HEK293 (cell line): ENCODE measurements around the gene TCTN1.

Source experiments
- CTCF ChIA-PET: fragments of 350-600 bp; formaldehyde crosslinking; extraction: SDS; loops from one replicate; lab custom pipeline; 2021; ENCODE audit warnings: antibody characterized with exemption; lab: Yijun Ruan, JAX
- POLR2A ChIA-PET: fragments of 300-600 bp; formaldehyde crosslinking; extraction: SDS; loops from one replicate; lab custom pipeline; 2020; ENCODE audit warnings: antibody characterized with exemption, inconsistent platforms; lab: Yijun Ruan, JAX
- H3K27ac ChIP-seq: fragments of 200-500 bp; sonication (Bioruptor generic); 2 replicates; pipeline ENCODE4 v1.5.1; 2014; ENCODE audit warnings: low read depth, low read length, control low read depth, inconsistent platforms; ENCODE audit errors: extremely low read depth
- H3K36me3 ChIP-seq, 2 experiments: fragments of 200-500 bp in 1 of 2; sonication (Bioruptor generic) in 1 of 2; 1 replicate in 1 of 2; 2 replicates in 1 of 2; pipeline ENCODE4 v1.5.1; 2014 to 2017; ENCODE audit warnings: inconsistent platforms in 2 of 2, low read length in 2 of 2; ENCODE audit not compliant: control insufficient read depth in 2 of 2, insufficient read depth in 1 of 2
- H3K4me1 ChIP-seq: fragments of 200-500 bp; sonication (Bioruptor generic); 2 replicates; pipeline ENCODE4 v1.5.1; 2014; ENCODE audit warnings: mild to moderate bottlenecking, low read length, inconsistent platforms; ENCODE audit not compliant: control insufficient read depth, insufficient read depth
- H3K4me3 ChIP-seq: 2 replicates; pipeline ENCODE4 v1.5.1; 2011; ENCODE audit warnings: low read depth, mild to moderate bottlenecking, control low read depth, low read length, moderate library complexity
- H3K9me3 ChIP-seq: fragments of 200-500 bp; sonication (Bioruptor generic); 2 replicates; pipeline ENCODE4 v1.5.1; 2014; ENCODE audit warnings: low read depth, low read length, inconsistent platforms; ENCODE audit not compliant: control insufficient read depth, insufficient read depth
- BCL11A ChIP-seq: fragments of 450-650 bp; formaldehyde crosslinking; IDR thresholded peaks from 2 replicates; pipeline ENCODE4 v1.5.1; 2016; ENCODE audit warnings: low read depth, missing biosample characterization, missing genetic modification characterization
- CTCF ChIP-seq: fragments of 450-650 bp; formaldehyde crosslinking; IDR thresholded peaks from 2 replicates; pipeline ENCODE4 v1.5.1; 2016; ENCODE audit warnings: missing biosample characterization, missing genetic modification characterization
- ELK4 ChIP-seq: IDR thresholded peaks from 2 replicates; pipeline ENCODE4 v1.6.1; 2011; ENCODE audit warnings: mild to moderate bottlenecking, low read depth, low read length, borderline replicate concordance
- OSR2 ChIP-seq: fragments of 450-650 bp; formaldehyde crosslinking; IDR thresholded peaks from 2 replicates; pipeline ENCODE4 v1.5.1; 2016; ENCODE audit warnings: missing biosample characterization, missing genetic modification characterization
- PRDM10 ChIP-seq: fragments of 450-650 bp; formaldehyde crosslinking; IDR thresholded peaks from 2 replicates; pipeline ENCODE4 v1.5.1; 2016; ENCODE audit warnings: missing biosample characterization, missing genetic modification characterization
- TRIM28 ChIP-seq: IDR thresholded peaks from 2 replicates; pipeline ENCODE4 v1.6.1; 2011; ENCODE audit warnings: low read length, control low read depth, borderline replicate concordance
- WT1 ChIP-seq: fragments of 450-650 bp; formaldehyde crosslinking; IDR thresholded peaks from 2 replicates; pipeline ENCODE4 v1.5.1; 2016; ENCODE audit warnings: missing biosample characterization, missing genetic modification characterization
- ZBTB21 ChIP-seq: fragments of 450-650 bp; formaldehyde crosslinking; IDR thresholded peaks from 2 replicates; pipeline ENCODE4 v1.5.1; 2017; ENCODE audit warnings: missing biosample characterization, missing genetic modification characterization
- ZNF146 ChIP-seq: fragments of 450-650 bp; formaldehyde crosslinking; IDR thresholded peaks from 2 replicates; pipeline ENCODE4 v1.5.1; 2016; ENCODE audit warnings: missing biosample characterization, missing genetic modification characterization
- ZNF221 ChIP-seq: fragments of 450-650 bp; formaldehyde crosslinking; IDR thresholded peaks from 2 replicates; pipeline ENCODE4 v1.5.1; 2017; ENCODE audit warnings: missing biosample characterization, missing genetic modification characterization, borderline replicate concordance
- ZNF335 ChIP-seq: fragments of 450-650 bp; formaldehyde crosslinking; conservative IDR thresholded peaks from 2 replicates; pipeline ENCODE4 v1.5.1; 2016; ENCODE audit warnings: missing biosample characterization, missing genetic modification characterization
- ZNF394 ChIP-seq: fragments of 450-650 bp; formaldehyde crosslinking; IDR thresholded peaks from 2 replicates; pipeline ENCODE4 v1.5.1; 2016; ENCODE audit warnings: missing biosample characterization, missing genetic modification characterization, mild to moderate bottlenecking, moderate library complexity, borderline replicate concordance
- ZNF449 ChIP-seq: fragments of 450-650 bp; formaldehyde crosslinking; IDR thresholded peaks from 2 replicates; pipeline ENCODE4 v1.5.1; 2017; ENCODE audit warnings: missing biosample characterization, mild to moderate bottlenecking, missing genetic modification characterization, moderate library complexity
- ZNF488 ChIP-seq: fragments of 450-650 bp; formaldehyde crosslinking; IDR thresholded peaks from 2 replicates; pipeline ENCODE4 v1.5.1; 2016; ENCODE audit warnings: missing biosample characterization, missing genetic modification characterization
- ZNF544 ChIP-seq: fragments of 450-650 bp; formaldehyde crosslinking; IDR thresholded peaks from 2 replicates; pipeline ENCODE4 v1.5.0; 2017; ENCODE audit warnings: missing biosample characterization, missing genetic modification characterization
- ZNF558 ChIP-seq: fragments of 450-650 bp; formaldehyde crosslinking; IDR thresholded peaks from 2 replicates; pipeline ENCODE4 v1.5.1; 2016; ENCODE audit warnings: missing biosample characterization, missing genetic modification characterization
- ZNF571 ChIP-seq: fragments of 450-650 bp; formaldehyde crosslinking; IDR thresholded peaks from 2 replicates; pipeline ENCODE4 v1.5.0; 2017; ENCODE audit warnings: missing biosample characterization, missing genetic modification characterization
- ZSCAN23 ChIP-seq: fragments of 450-650 bp; formaldehyde crosslinking; IDR thresholded peaks from 2 replicates; pipeline ENCODE4 v1.5.1; 2016; ENCODE audit warnings: missing biosample characterization, missing genetic modification characterization

The TCTN1 gene

GRCh38 chr12:110684312-110684836 is 70.4 kb downstream of the TCTN1 start:
- H3K9me3 ChIP-seq: no peaks in the 10 kb centered on the region
- H3K27ac ChIP-seq: no peak overlapping the region
- POLR2A ChIA-PET: no interaction called here
- H3K4me3 ChIP-seq: no peak overlapping the region
- TF ChIP-seq PRDM10 (tag by site-specific recombination) (no peak), WT1 (tag by site-specific recombination) (no peak), ZBTB21 (tag by site-specific recombination) (no peak), CTCF (tag by site-specific recombination) (no peak), ZNF221 (tag by site-specific recombination) (no peak), ZNF488 (tag by site-specific recombination) (no peak), BCL11A (no peak), ZSCAN23 (no peak), ZNF544 (no peak), ZNF558 (tag by site-specific recombination) (no peak), ZNF449 (no peak), ZNF394 (no peak), OSR2 (no peak), ZNF571 (tag by site-specific recombination) (no peak)
- TF ChIP-seq, all 188 proteins: peak for 0
- no peaks in the 10 kb centered on the region; the same call in 1 of the 2 replicates for H3K4me1 ChIP-seq
- CTCF ChIA-PET: interaction anchor here (0.9 kb wide), 1 partner anchor 13 kb away, joined by 3 read pairs; no protein-coding TSS in a partner anchor
- H3K36me3 ChIP-seq: no peaks in the 10 kb centered on the region

GRCh38 chr12:110686294-110686903 is 72.5 kb downstream of the TCTN1 start:
- Histone ChIP-seq H3K4me1 (no peaks in the 10 kb centered on the region; the same call in 1 of the 2 replicates), H3K4me3 (no peak overlapping the region), H3K27ac (no peak overlapping the region), H3K9me3 (no peaks in the 10 kb centered on the region), H3K36me3 (no peaks in the 10 kb centered on the region)
- CTCF ChIA-PET: interaction anchor here (0.6 to 1.1 kb wide), 4 partner anchors 18 to 614 kb away, joined by 3 to 4 read pairs (median 3); no protein-coding TSS in a partner anchor
- TF ChIP-seq TRIM28: no peak
- no peak for TF ChIP-seq ZNF571 (tag by site-specific recombination)
- TF ChIP-seq ZNF146 (tag by site-specific recombination): no peak
- TF ChIP-seq ZNF335 (tag by site-specific recombination): no peak
- no peak for TF ChIP-seq ELK4
- POLR2A ChIA-PET: no interaction called here
